Heart left ventricle (tissue), 13 donors: ENCODE data around the gene THBS4.

ENCODE experiments used
- CTCF ChIP-seq, 12 donors: fragments of 200-600 bp; sonication (generic) in 4 of 12; IDR thresholded peaks; one replicate each; pipeline versions ENCODE4 v1.5.0 to v1.8.0; 2018 to 2022; ENCODE audit warnings: antibody characterized with exemption in 12 of 12, mild to moderate bottlenecking in 5 of 12
- POLR2A ChIP-seq, 2 donors: fragments of 450-650 bp; IDR thresholded peaks; one replicate each; pipeline ENCODE4 v1.6.1; 2017; ENCODE audit warnings: antibody characterized with exemption in 2 of 2, mild to moderate bottlenecking in 2 of 2, moderate library complexity in 2 of 2
- donor health status: ischemic (EF 13 %, LVEDD 7.1; RV severe dilation, severe dysfunction).
- donor health status: DM: no; HTN: yes; CAD: no.
- donor health status: DM: no; HTN: no; CAD: no.
- donor health status: ischemic (EF 25% LVEDD 6.9; RV normal size, moderate dysfunction).
- donor health status: ischemic (EF 25% LVEDD 5.7; RV mildly dilated, moderate dysfunction).
- donor health status: ischemic (EF 35%, LVEDD 5.7; RV mildly dilated, moderate dysfunction).
- donor health status: nonischemic (EF 11% LVEDD 7.7; RV severe dilation, severe dysfunction).
- donor health status: DM: yes; HTN: yes; CAD: no.
- donor health status: PGD.
- donor health status: ischemic (EF 29% LVEDD 5.4; RV normal size, mild dysfunction).
- donor health status: nonischemic (EF 23%, LVEDD 6.1; RV moderate dilation, normal function).

GRCh38 chr5:80054682-80055081, 19.5 kb downstream of the THBS4 start:
- TF ChIP-seq POLR2A (IDR thresholded peaks at IDR 0.05) (no peak), CTCF (IDR thresholded peaks at IDR 0.05) (no peak)
